B cell (primary cell): ENCODE data around the gene DUSP16. TPM values are rescaled to one million over a fixed set of nuclear protein-coding genes. Genes with fewer than 3 reads are reported as not detected.

Experiments
- ATAC-seq: fragments of 200-7000 bp; cut with Tn5 transposase; one replicate; pipeline ENCODE4 v1.10.0; 2021; ENCODE audit warnings: low read depth, mild to moderate bottlenecking, moderate number of reproducible peaks, moderate library complexity
- CTCF ChIA-PET: fragments of 350-600 bp; sonication (Branson Sonifier 250); formaldehyde crosslinking; loops from one replicate; lab custom pipeline; 2021; ENCODE audit warnings: antibody characterized with exemption, inconsistent platforms; lab: Charles Lee
- POLR2A ChIA-PET: fragments of 350-600 bp; sonication (Branson Sonifier 250); formaldehyde crosslinking; loops from one replicate; lab custom pipeline; 2021; ENCODE audit warnings: antibody characterized with exemption; lab: Charles Lee
- DNase-seq: peaks from one replicate; pipeline ENCODE4 v3.0.0; 2013
- H2AFZ ChIP-seq: 2 replicates; pipeline ENCODE4 v1.6.1; 2012; ENCODE audit warnings: mild to moderate bottlenecking, low read depth, low read length; ENCODE audit not compliant: insufficient read depth, poor library complexity, severe bottlenecking
- H3K27ac ChIP-seq, 2 donors: 1 replicate in 1 of 2; 2 replicates in 1 of 2; pipeline ENCODE4 v1.5.1; 2012 to 2013; ENCODE audit warnings: low read length in 2 of 2, mild to moderate bottlenecking in 2 of 2, moderate library complexity in 1 of 2
- H3K27me3 ChIP-seq, 4 experiments: fragments of 200-600 bp in 1 of 4; sonication (generic) in 1 of 4; replicated peaks in 1 of 4; 1 replicate in 2 of 4; 2 replicates in 2 of 4; pipeline versions ENCODE4 v1.6.1 to v1.7.0; 2013 to 2016; ENCODE audit warnings: low read length in 3 of 4, mild to moderate bottlenecking in 2 of 4, mixed read lengths in 1 of 4, moderate library complexity in 1 of 4; ENCODE audit not compliant: insufficient read depth in 4 of 4, control insufficient read depth in 3 of 4; ENCODE audit errors: control extremely low read depth in 1 of 4
- H3K36me3 ChIP-seq, 2 experiments: replicated peaks in 1 of 2; 1 replicate in 1 of 2; 2 replicates in 1 of 2; pipeline versions ENCODE4 v1.6.1 to v1.7.1; 2013; ENCODE audit warnings: low read length in 1 of 2; ENCODE audit not compliant: insufficient read depth in 2 of 2, control insufficient read depth in 1 of 2; ENCODE audit errors: control extremely low read depth in 1 of 2, extremely low read depth in 1 of 2
- H3K4me1 ChIP-seq, 2 donors: fragments of 200-600 bp in 1 of 2; sonication (generic) in 1 of 2; 1 replicate in 1 of 2; 2 replicates in 1 of 2; pipeline versions ENCODE4 v1.5.1 to v1.6.1; 2013 to 2017; ENCODE audit warnings: low read length in 2 of 2; ENCODE audit not compliant: control insufficient read depth in 2 of 2, insufficient read depth in 2 of 2
- H3K4me2 ChIP-seq: replicated peaks from 2 replicates; pipeline ENCODE3; 2012; ENCODE audit warnings: mild to moderate bottlenecking, low read depth, low read length; ENCODE audit not compliant: poor library complexity, severe bottlenecking
- H3K4me3 ChIP-seq, 5 experiments: fragments of 200-600 bp in 1 of 5; sonication (generic) in 1 of 5; 1 replicate in 3 of 5; 2 replicates in 2 of 5; pipeline versions ENCODE4 v1.5.1 to v1.7.0; 2011 to 2016; ENCODE audit warnings: low read length in 4 of 5, mild to moderate bottlenecking in 4 of 5, low read depth in 2 of 5, control low read depth in 1 of 5, moderate library complexity in 1 of 5; ENCODE audit not compliant: insufficient read depth in 1 of 5; ENCODE audit errors: control extremely low read depth in 1 of 5, extremely low read depth in 1 of 5
- H3K79me2 ChIP-seq: fragments of 200-600 bp; sonication (generic); one replicate; pipeline ENCODE4 v1.6.0; 2016; ENCODE audit warnings: low read length; ENCODE audit not compliant: control insufficient read depth, insufficient read depth
- H3K9ac ChIP-seq: fragments of 200-600 bp; sonication (generic); 2 replicates; pipeline ENCODE4 v1.6.1; 2017; ENCODE audit warnings: mild to moderate bottlenecking, low read length, moderate library complexity
- H3K9me3 ChIP-seq, 3 donors: one replicate each; pipeline versions ENCODE4 v1.6.1 to v1.7.1; 2013; ENCODE audit warnings: low read length in 2 of 3; ENCODE audit not compliant: control insufficient read depth in 2 of 3, insufficient read depth in 1 of 3; ENCODE audit errors: control extremely low read depth in 1 of 3
- H4K20me1 ChIP-seq: 2 replicates; pipeline ENCODE4 v1.6.0; 2012; ENCODE audit warnings: mild to moderate bottlenecking, low read length; ENCODE audit not compliant: insufficient read depth, control insufficient read depth, poor library complexity, severe bottlenecking
- H3K27ac Mint-ChIP-seq: one replicate; pipeline ENCODE4 v1.8.0; 2021; ENCODE audit warnings: mixed read lengths
- H3K27me3 Mint-ChIP-seq: one replicate; pipeline ENCODE4 v1.8.0; 2021; ENCODE audit warnings: mixed read lengths
- H3K4me1 Mint-ChIP-seq: one replicate; pipeline ENCODE4 v1.8.0; 2021; ENCODE audit warnings: mixed read lengths
- H3K4me3 Mint-ChIP-seq: one replicate; pipeline ENCODE4 v1.8.0; 2021; ENCODE audit warnings: mixed read lengths
- H3K9me3 Mint-ChIP-seq: one replicate; pipeline ENCODE4 v1.8.0; 2022; ENCODE audit warnings: mixed read lengths; ENCODE audit not compliant: insufficient read depth
- CTCF ChIP-seq: fragments of 200-600 bp; IDR thresholded peaks from one replicate; pipeline ENCODE4 v1.8.0; 2022; ENCODE audit warnings: antibody characterized with exemption, mild to moderate bottlenecking
- EZH2 ChIP-seq: IDR thresholded peaks from 2 replicates; pipeline ENCODE4 v1.6.1; 2012; ENCODE audit warnings: borderline replicate concordance, low read depth, mild to moderate bottlenecking, moderate library complexity, low read length; ENCODE audit not compliant: insufficient read depth, poor library complexity, severe bottlenecking
- WGBS: methylation state at CpG from one replicate; pipeline ENCODE4 v1.1.5; 2013; ENCODE audit warnings: missing lambda C conversion rate; ENCODE audit not compliant: insufficient coverage; 5-methylcytosine and 5-hydroxymethylcytosine counted together
- intact Hi-C: fragments of 100-400 bp; cut with micrococcal nuclease; formaldehyde crosslinking; loops from one replicate; pipeline ENCODE4 v1.10.0; 2022
- polyA plus RNA-seq: library from polyadenylated mRNA; depleted of rRNA; stranded (reverse); fragments of >200 nt; gene quantifications from 2 replicates; pipeline ENCODE4 v1.2.3, GENCODE V29; 2012
- total RNA-seq, 2 donors: library from RNA; stranded (reverse); fragments of 120-200 nt in 1 of 2; gene quantifications; 1 replicate in 1 of 2; 2 replicates in 1 of 2; pipeline versions ENCODE4 v1.2.3 to v1.2.4, GENCODE V29; 2013 to 2022

Gene DUSP16
- total and polyA plus RNA-seq, 2 donors (not counting 1 experiment from before 2014, with no cell fraction given), result 0.37 to 5.6 TPM

- TF ChIP-seq EZH2 (no peak), CTCF (no peak)
- Histone ChIP-seq H3K27ac (no peak overlapping the region), H3K9ac (no peak overlapping the region), H3K4me1 (peaks cover 0 to 6% of the 10 kb centered on the region in 2 donors), H3K79me2 (no peaks in the 10 kb centered on the region), H3K27me3 (no peaks in the 10 kb centered on the region), H3K4me3 (no peak overlapping the region), H4K20me1 (no peaks in the 10 kb centered on the region), H3K36me3 (peaks cover 2 to 29% of the 10 kb centered on the region in 2 experiments), H2AFZ (no peak overlapping the region), H3K9me3 (no peaks in the 10 kb centered on the region), H3K4me2 (peak overlapping the region; percentile 26)
- Mint-ChIP-seq H3K9me3 (no peaks in the 10 kb centered on the region), H3K27me3 (no peaks in the 10 kb centered on the region), H3K27ac (no peak overlapping the region), H3K4me3 (peak overlapping the region; percentile 49), H3K4me1 (peaks cover 33% of the 10 kb centered on the region)
- ATAC-seq (no peak), DNase-seq (no peak)
- 100% methylated on average over 4 of the region's 7 CpGs for WGBS
- intact Hi-C loops, result no loop called here
- CTCF ChIA-PET, result no interaction called here
- POLR2A ChIA-PET, result no interaction called here
These were observed 91.8 kb downstream of the DUSP16 start for GRCh38 chr12:12470751-12471306.

- Histone ChIP-seq H3K9ac (no peak overlapping the region), H3K4me3 (no peak overlapping the region), H3K4me2 (no peak overlapping the region), H3K27ac (no peak overlapping the region), H2AFZ (no peak overlapping the region), H4K20me1 (no peaks in the 10 kb centered on the region), H3K36me3 (peaks cover 2 to 35% of the 10 kb centered on the region in 2 experiments), H3K4me1 (peaks cover 0 to 6% of the 10 kb centered on the region in 2 donors), H3K9me3 (no peaks in the 10 kb centered on the region), H3K27me3 (no peaks in the 10 kb centered on the region), H3K79me2 (no peaks in the 10 kb centered on the region)
- H3K27me3 Mint-ChIP-seq, result no peaks in the 10 kb centered on the region
- WGBS, result 97% methylated on average over 6 of the region's 7 CpGs
- H3K27ac Mint-ChIP-seq, result no peak overlapping the region
- ChIA-PET CTCF (no interaction called here), POLR2A (no interaction called here)
- TF ChIP-seq CTCF (no peak), EZH2 (no peak)
- no peak overlapping the region for H3K4me3 Mint-ChIP-seq
- H3K4me1 Mint-ChIP-seq, result peaks cover 23% of the 10 kb centered on the region
- no peaks in the 10 kb centered on the region for H3K9me3 Mint-ChIP-seq
- intact Hi-C loops, result no loop called here
- DNase-seq, result no peak
- no peak for ATAC-seq
These were observed 93.3 kb downstream of the DUSP16 start for GRCh38 chr12:12469386-12469785.
